SK-N-SH (cell line): ENCODE results near the gene NRG4. TPM values are rescaled to one million over a fixed set of nuclear protein-coding genes. Genes with fewer than 3 reads are reported as not detected.

Experiments
- CTCF ChIA-PET: fragments of 300-600, 350-600 bp; formaldehyde crosslinking; extraction: SDS; loops from one replicate; lab custom pipeline; 2021; lab: Yijun Ruan, JAX
- POLR2A ChIA-PET: fragments of 350-600 bp; sonication (Branson Sonifier 250); formaldehyde crosslinking; extraction: SDS; loops from one replicate; lab custom pipeline; 2020; ENCODE audit warnings: antibody characterized with exemption, inconsistent platforms; lab: Yijun Ruan, JAX
- DNase-seq: peaks from one replicate; pipeline ENCODE4 v3.0.0; 2012
- H2AFZ ChIP-seq: fragments of 200-600 bp; sonication (generic); 2 replicates; pipeline ENCODE4 v1.8.1; 2016; ENCODE audit warnings: antibody characterized with exemption, mild to moderate bottlenecking, low read depth
- H3F3A ChIP-seq: fragments of 200-600 bp; sonication (generic); replicated peaks from 2 replicates; pipeline ENCODE3; 2016; ENCODE audit warnings: antibody characterized with exemption, mild to moderate bottlenecking; ENCODE audit not compliant: insufficient read depth
- H3K27ac ChIP-seq, 2 experiments: fragments of 200-500 bp in 1 of 2; fragments of 200-600 bp in 1 of 2; sonication (Bioruptor generic) in 1 of 2; sonication (generic), shearing (Covaris generic) in 1 of 2; 2 replicates each; pipeline versions ENCODE4 v1.5.1 to v1.6.1; 2014 to 2016; ENCODE audit warnings: low read depth in 2 of 2, inconsistent platforms in 1 of 2, low read length in 1 of 2, mild to moderate bottlenecking in 1 of 2, mixed read lengths in 1 of 2
- H3K27me3 ChIP-seq: fragments of 200-600 bp; sonication (generic), shearing (Covaris generic); 2 replicates; pipeline ENCODE4 v1.6.1; 2016; ENCODE audit warnings: mixed run types; ENCODE audit not compliant: insufficient read depth
- H3K36me3 ChIP-seq, 2 experiments: fragments of 200-500 bp in 1 of 2; fragments of 200-600 bp in 1 of 2; sonication (Bioruptor generic) in 1 of 2; sonication (generic) in 1 of 2; replicated peaks in 1 of 2; 2 replicates each; pipeline versions ENCODE3 to v1.5.1; 2014 to 2016; ENCODE audit warnings: low read length in 1 of 2, mild to moderate bottlenecking in 1 of 2; ENCODE audit not compliant: insufficient read depth in 2 of 2, control insufficient read depth in 1 of 2
- H3K4me1 ChIP-seq, 2 experiments: fragments of 200-500 bp in 1 of 2; fragments of 200-600 bp in 1 of 2; sonication (Bioruptor generic) in 1 of 2; sonication (generic), shearing (Covaris generic) in 1 of 2; 2 replicates each; pipeline versions ENCODE4 v1.5.1 to v1.6.1; 2014 to 2016; ENCODE audit warnings: low read depth in 1 of 2, low read length in 1 of 2, mixed run types in 1 of 2; ENCODE audit not compliant: insufficient read depth in 2 of 2, control insufficient read depth in 1 of 2
- H3K4me2 ChIP-seq: fragments of 200-600 bp; sonication (generic), shearing (Covaris generic); 2 replicates; pipeline ENCODE4 v1.6.1; 2017; ENCODE audit warnings: mixed run types
- H3K4me3 ChIP-seq, 2 experiments: fragments of 200-500 bp in 1 of 2; fragments of 200-600 bp in 1 of 2; sonication (Bioruptor generic) in 1 of 2; sonication (generic), shearing (Covaris generic) in 1 of 2; 2 replicates each; pipeline versions ENCODE4 v1.5.1 to v1.8.1; 2014 to 2016; ENCODE audit warnings: low read depth in 2 of 2, inconsistent platforms in 1 of 2, low read length in 1 of 2, mild to moderate bottlenecking in 1 of 2, mixed read lengths in 1 of 2, moderate library complexity in 1 of 2
- H3K79me2 ChIP-seq: fragments of 200-600 bp; sonication (generic); 2 replicates; pipeline ENCODE4 v1.8.1; 2017; ENCODE audit warnings: mild to moderate bottlenecking; ENCODE audit not compliant: insufficient read depth
- H3K9ac ChIP-seq: fragments of 200-600 bp; sonication (generic); 2 replicates; pipeline ENCODE4 v1.6.1; 2017; ENCODE audit warnings: mixed run types
- H3K9me2 ChIP-seq: fragments of 200-600 bp; sonication (generic); 2 replicates; pipeline ENCODE4 v1.6.1; 2017; ENCODE audit warnings: mixed run types
- H3K9me3 ChIP-seq: fragments of 200-600 bp; sonication (generic); 2 replicates; pipeline ENCODE4 v1.6.1; 2017; ENCODE audit warnings: mixed run types, mild to moderate bottlenecking, moderate library complexity
- H4K20me1 ChIP-seq: fragments of 200-600 bp; sonication (generic); 2 replicates; pipeline ENCODE4 v1.6.1; 2017; ENCODE audit warnings: mild to moderate bottlenecking, mixed run types; ENCODE audit not compliant: insufficient read depth
- CHD2 ChIP-seq: fragments of 150-350 bp; IDR thresholded peaks from 2 replicates; pipeline ENCODE4 v1.6.1; 2018; ENCODE audit warnings: low read length; ENCODE audit not compliant: partially characterized antibody
- CTCF ChIP-seq: fragments of 200-600 bp; sonication (generic); IDR thresholded peaks from 2 replicates; pipeline ENCODE4 v1.6.1; 2017; ENCODE audit warnings: antibody characterized with exemption, mild to moderate bottlenecking, moderate library complexity
- ELF1 ChIP-seq: IDR thresholded peaks from 2 replicates; pipeline ENCODE4 v1.4.0; 2012
- EZH2phosphoT487 ChIP-seq: fragments of 200-600 bp; sonication (generic); IDR thresholded peaks from 2 replicates; pipeline ENCODE4 v1.6.1; 2017; ENCODE audit warnings: low read depth, mixed run types, mild to moderate bottlenecking, antibody characterized with exemption, moderate library complexity, borderline replicate concordance
- FOXJ3 ChIP-seq: sonication (generic); formaldehyde crosslinking; IDR thresholded peaks from 2 replicates; pipeline ENCODE4 v1.5.1; 2020; ENCODE audit warnings: mild to moderate bottlenecking, missing genetic modification reagents
- FOXM1 ChIP-seq: IDR thresholded peaks from 2 replicates; pipeline ENCODE4 v1.4.0; 2012; ENCODE audit warnings: low read depth, mild to moderate bottlenecking
- GABPA ChIP-seq: IDR thresholded peaks from 2 replicates; pipeline ENCODE4 v1.4.0; 2012; ENCODE audit warnings: low read depth, mild to moderate bottlenecking
- JUND ChIP-seq: IDR thresholded peaks from 2 replicates; pipeline ENCODE4 v1.4.0; 2012
- MAX ChIP-seq: IDR thresholded peaks from 2 replicates; pipeline ENCODE4 v1.4.0; 2012; ENCODE audit warnings: low read depth
- MEF2A ChIP-seq: IDR thresholded peaks from 2 replicates; pipeline ENCODE4 v1.4.0; 2012; ENCODE audit warnings: low read depth, borderline replicate concordance
- MXI1 ChIP-seq: IDR thresholded peaks from 2 replicates; pipeline ENCODE4 v1.6.1; 2012; ENCODE audit warnings: mild to moderate bottlenecking, low read depth, low read length, improper control_type of control experiment
- NRF1 ChIP-seq: IDR thresholded peaks from 2 replicates; pipeline ENCODE4 v1.6.1; 2012; ENCODE audit warnings: low read depth, mild to moderate bottlenecking, low read length
- PBX3 ChIP-seq: IDR thresholded peaks from 2 replicates; pipeline ENCODE4; 2012
- POLR2AphosphoS5 ChIP-seq: IDR thresholded peaks from 2 replicates; pipeline ENCODE4 v1.6.1; 2012; ENCODE audit warnings: low read depth, low read length
- REST ChIP-seq: IDR thresholded peaks from 2 replicates; pipeline ENCODE4 v1.6.1; 2012; ENCODE audit warnings: mild to moderate bottlenecking, low read depth, low read length, moderate library complexity
- SMC3 ChIP-seq: IDR thresholded peaks from 2 replicates; pipeline ENCODE4 v1.6.1; 2012; ENCODE audit warnings: low read depth, low read length, improper control_type of control experiment
- TAF1 ChIP-seq: IDR thresholded peaks from 2 replicates; pipeline ENCODE4 v1.6.1; 2012; ENCODE audit warnings: low read depth, mild to moderate bottlenecking, low read length, moderate library complexity, borderline replicate concordance
- TCF12 ChIP-seq: IDR thresholded peaks from 2 replicates; pipeline ENCODE4 v1.4.0; 2012
- TEAD4 ChIP-seq: IDR thresholded peaks from 2 replicates; pipeline ENCODE4 v1.4.0; 2012; ENCODE audit warnings: mild to moderate bottlenecking, borderline replicate concordance; ENCODE audit not compliant: insufficient read depth
- USF2 ChIP-seq: fragments of 150-350 bp; IDR thresholded peaks from 2 replicates; pipeline ENCODE4 v1.6.1; 2017; ENCODE audit warnings: antibody characterized with exemption, low read length, low read depth, borderline replicate concordance
- YY1 ChIP-seq: IDR thresholded peaks from 2 replicates; pipeline ENCODE4 v1.4.0; 2012; ENCODE audit warnings: low read depth, mild to moderate bottlenecking
- WGBS: methylation state at CpG from one replicate; pipeline ENCODE4 v1.1.6; 2017; ENCODE audit warnings: low lambda C conversion rate; 5-methylcytosine and 5-hydroxymethylcytosine counted together
- polyA plus RNA-seq, 3 experiments: library from polyadenylated mRNA; depleted of rRNA; stranded (reverse); fragments of >200 nt; gene quantifications; 2 replicates each; pipeline ENCODE4 v1.2.3, GENCODE V29; 2012

The NRG4 gene
- polyA plus RNA-seq, 1 of the 3 experiments (the other 2 are of a cell fraction) = not detected

GRCh38 chr15:75921732-75922703 lies 90.2 kb downstream of the NRG4 start (continued):
- peak; percentile 10; the same call in 1 of the 2 replicates for TF ChIP-seq TCF12
- TF ChIP-seq TEAD4 = no peak
- no peak for TF ChIP-seq FOXM1
- TF ChIP-seq POLR2AphosphoS5 = no peak
- TF ChIP-seq CHD2 = no peak
- no peak for TF ChIP-seq FOXJ3 (CRISPR knock-in tag)
- no peak for TF ChIP-seq NRF1
- TF ChIP-seq MXI1 = no peak
- TF ChIP-seq TAF1 = no peak
- TF ChIP-seq EZH2phosphoT487 = no peak
- TF ChIP-seq PBX3 = no peak
- TF ChIP-seq MAX = no peak
- no peak for TF ChIP-seq GABPA
- 0 out of 2 replicates have a peak, but pooled peaks have one; percentile 21 for TF ChIP-seq SMC3
- peak; percentile 73 for TF ChIP-seq CTCF
- no peak for TF ChIP-seq USF2

- peaks cover 73% of the 10 kb centered on the region for H3K79me2 ChIP-seq
- no peak overlapping the region for H3K9ac ChIP-seq
- peaks cover 8% of the 10 kb centered on the region for H3F3A ChIP-seq
- CTCF ChIA-PET = interaction anchor here (0.7 to 4.4 kb wide), 3 partner anchors 9 to 596 kb away, joined by 3 to 20 read pairs (median 6); no protein-coding TSS in a partner anchor
- H3K4me2 ChIP-seq = no peak overlapping the region
- no peak overlapping the region for H2AFZ ChIP-seq
- WGBS = 100% methylated on average over 1 of the region's 1 CpG
- H4K20me1 ChIP-seq = peaks cover 38% of the 10 kb centered on the region
- H3K4me1 ChIP-seq = peaks cover 9% of the 10 kb centered on the region in 2 experiments; a peak in 2 of 4 replicates
- H3K27me3 ChIP-seq = no peaks in the 10 kb centered on the region
- no peak overlapping the region for H3K4me3 ChIP-seq
- POLR2A ChIA-PET = no interaction called here
- H3K9me2 ChIP-seq = no peaks in the 10 kb centered on the region
- peaks cover 38 to 48% of the 10 kb centered on the region in 2 experiments for H3K36me3 ChIP-seq
- H3K9me3 ChIP-seq = no peaks in the 10 kb centered on the region
- no peak overlapping the region for H3K27ac ChIP-seq
- DNase-seq = no peak
- TF ChIP-seq TAF1 = no peak
- no peak for TF ChIP-seq JUND
- TF ChIP-seq TEAD4 = no peak
- TF ChIP-seq TCF12 = no peak
- no peak for TF ChIP-seq MEF2A
- no peak for TF ChIP-seq ELF1
- no peak for TF ChIP-seq YY1
- TF ChIP-seq MXI1 = no peak
- TF ChIP-seq SMC3 = no peak
- no peak for TF ChIP-seq PBX3
- TF ChIP-seq REST = no peak
Observed at GRCh38 chr15:75920079-75920478, 92.1 kb downstream of the NRG4 start.
